ENCODE data around the gene TCHP. TPM values are rescaled to one million over a fixed set of nuclear protein-coding genes. Genes with fewer than 3 reads are reported as not detected.

TCHP gene
- total and polyA plus RNA-seq, 2 experiments from 2014 or later, result 3.1 to 6.2 TPM

DNA sequence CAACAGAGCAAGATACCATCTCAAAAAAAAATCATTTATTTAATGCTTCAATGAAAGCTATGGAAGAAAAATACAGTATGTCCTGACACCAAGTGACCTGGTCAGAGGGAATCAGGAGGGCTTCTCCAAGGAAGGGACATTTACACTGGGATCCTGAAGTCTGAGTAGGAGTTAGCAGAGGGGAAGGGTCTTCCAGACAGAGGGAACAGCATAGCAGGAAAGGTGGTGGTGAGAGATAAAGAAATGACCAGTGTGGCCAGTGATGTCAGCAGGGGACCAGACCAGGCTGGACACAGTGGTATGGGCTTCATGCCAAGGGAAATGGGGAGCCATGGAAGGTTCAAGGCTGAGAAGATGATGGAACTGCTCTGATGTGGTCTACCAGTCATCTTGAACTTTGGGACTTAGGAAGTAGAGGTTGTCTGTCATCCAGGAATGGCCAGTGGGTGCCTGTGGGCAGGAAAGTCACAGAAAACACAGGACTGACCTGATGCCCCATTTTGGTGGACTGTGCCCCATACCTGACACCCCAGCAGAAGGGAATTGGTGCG, 7.8 kb upstream of the TCHP start:
- H3F3A ChIP-seq (replicated peaks; ENCODE audit: low read depth), result no peaks in the 10 kb centered on the region
- H3K4me1 Mint-ChIP-seq, result peaks cover 11% of the 10 kb centered on the region
- no peak overlapping the region for H3K27ac ChIP-seq (ENCODE audit: low read depth)
- ATAC-seq, result no peak
- no peaks in the 10 kb centered on the region; the same call in 2 of the 3 replicates for H3K9me3 Mint-ChIP-seq
- H3K4me3 ChIP-seq, result no peak overlapping the region
- no peak for TF ChIP-seq POLR2AphosphoS5 (IDR thresholded peaks at IDR 0.05; ENCODE audit: low read depth)
- TF ChIP-seq ZNF114 (CRISPR knock-in tag; IDR thresholded peaks at IDR 0.05), result no peak
- TF ChIP-seq, protein P1, sequence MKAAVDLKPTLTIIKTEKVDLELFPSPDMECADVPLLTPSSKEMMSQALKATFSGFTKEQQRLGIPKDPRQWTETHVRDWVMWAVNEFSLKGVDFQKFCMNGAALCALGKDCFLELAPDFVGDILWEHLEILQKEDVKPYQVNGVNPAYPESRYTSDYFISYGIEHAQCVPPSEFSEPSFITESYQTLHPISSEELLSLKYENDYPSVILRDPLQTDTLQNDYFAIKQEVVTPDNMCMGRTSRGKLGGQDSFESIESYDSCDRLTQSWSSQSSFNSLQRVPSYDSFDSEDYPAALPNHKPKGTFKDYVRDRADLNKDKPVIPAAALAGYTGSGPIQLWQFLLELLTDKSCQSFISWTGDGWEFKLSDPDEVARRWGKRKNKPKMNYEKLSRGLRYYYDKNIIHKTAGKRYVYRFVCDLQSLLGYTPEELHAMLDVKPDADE (IDR thresholded peaks at IDR 0.05), result no peak
- TF ChIP-seq, protein P2, sequence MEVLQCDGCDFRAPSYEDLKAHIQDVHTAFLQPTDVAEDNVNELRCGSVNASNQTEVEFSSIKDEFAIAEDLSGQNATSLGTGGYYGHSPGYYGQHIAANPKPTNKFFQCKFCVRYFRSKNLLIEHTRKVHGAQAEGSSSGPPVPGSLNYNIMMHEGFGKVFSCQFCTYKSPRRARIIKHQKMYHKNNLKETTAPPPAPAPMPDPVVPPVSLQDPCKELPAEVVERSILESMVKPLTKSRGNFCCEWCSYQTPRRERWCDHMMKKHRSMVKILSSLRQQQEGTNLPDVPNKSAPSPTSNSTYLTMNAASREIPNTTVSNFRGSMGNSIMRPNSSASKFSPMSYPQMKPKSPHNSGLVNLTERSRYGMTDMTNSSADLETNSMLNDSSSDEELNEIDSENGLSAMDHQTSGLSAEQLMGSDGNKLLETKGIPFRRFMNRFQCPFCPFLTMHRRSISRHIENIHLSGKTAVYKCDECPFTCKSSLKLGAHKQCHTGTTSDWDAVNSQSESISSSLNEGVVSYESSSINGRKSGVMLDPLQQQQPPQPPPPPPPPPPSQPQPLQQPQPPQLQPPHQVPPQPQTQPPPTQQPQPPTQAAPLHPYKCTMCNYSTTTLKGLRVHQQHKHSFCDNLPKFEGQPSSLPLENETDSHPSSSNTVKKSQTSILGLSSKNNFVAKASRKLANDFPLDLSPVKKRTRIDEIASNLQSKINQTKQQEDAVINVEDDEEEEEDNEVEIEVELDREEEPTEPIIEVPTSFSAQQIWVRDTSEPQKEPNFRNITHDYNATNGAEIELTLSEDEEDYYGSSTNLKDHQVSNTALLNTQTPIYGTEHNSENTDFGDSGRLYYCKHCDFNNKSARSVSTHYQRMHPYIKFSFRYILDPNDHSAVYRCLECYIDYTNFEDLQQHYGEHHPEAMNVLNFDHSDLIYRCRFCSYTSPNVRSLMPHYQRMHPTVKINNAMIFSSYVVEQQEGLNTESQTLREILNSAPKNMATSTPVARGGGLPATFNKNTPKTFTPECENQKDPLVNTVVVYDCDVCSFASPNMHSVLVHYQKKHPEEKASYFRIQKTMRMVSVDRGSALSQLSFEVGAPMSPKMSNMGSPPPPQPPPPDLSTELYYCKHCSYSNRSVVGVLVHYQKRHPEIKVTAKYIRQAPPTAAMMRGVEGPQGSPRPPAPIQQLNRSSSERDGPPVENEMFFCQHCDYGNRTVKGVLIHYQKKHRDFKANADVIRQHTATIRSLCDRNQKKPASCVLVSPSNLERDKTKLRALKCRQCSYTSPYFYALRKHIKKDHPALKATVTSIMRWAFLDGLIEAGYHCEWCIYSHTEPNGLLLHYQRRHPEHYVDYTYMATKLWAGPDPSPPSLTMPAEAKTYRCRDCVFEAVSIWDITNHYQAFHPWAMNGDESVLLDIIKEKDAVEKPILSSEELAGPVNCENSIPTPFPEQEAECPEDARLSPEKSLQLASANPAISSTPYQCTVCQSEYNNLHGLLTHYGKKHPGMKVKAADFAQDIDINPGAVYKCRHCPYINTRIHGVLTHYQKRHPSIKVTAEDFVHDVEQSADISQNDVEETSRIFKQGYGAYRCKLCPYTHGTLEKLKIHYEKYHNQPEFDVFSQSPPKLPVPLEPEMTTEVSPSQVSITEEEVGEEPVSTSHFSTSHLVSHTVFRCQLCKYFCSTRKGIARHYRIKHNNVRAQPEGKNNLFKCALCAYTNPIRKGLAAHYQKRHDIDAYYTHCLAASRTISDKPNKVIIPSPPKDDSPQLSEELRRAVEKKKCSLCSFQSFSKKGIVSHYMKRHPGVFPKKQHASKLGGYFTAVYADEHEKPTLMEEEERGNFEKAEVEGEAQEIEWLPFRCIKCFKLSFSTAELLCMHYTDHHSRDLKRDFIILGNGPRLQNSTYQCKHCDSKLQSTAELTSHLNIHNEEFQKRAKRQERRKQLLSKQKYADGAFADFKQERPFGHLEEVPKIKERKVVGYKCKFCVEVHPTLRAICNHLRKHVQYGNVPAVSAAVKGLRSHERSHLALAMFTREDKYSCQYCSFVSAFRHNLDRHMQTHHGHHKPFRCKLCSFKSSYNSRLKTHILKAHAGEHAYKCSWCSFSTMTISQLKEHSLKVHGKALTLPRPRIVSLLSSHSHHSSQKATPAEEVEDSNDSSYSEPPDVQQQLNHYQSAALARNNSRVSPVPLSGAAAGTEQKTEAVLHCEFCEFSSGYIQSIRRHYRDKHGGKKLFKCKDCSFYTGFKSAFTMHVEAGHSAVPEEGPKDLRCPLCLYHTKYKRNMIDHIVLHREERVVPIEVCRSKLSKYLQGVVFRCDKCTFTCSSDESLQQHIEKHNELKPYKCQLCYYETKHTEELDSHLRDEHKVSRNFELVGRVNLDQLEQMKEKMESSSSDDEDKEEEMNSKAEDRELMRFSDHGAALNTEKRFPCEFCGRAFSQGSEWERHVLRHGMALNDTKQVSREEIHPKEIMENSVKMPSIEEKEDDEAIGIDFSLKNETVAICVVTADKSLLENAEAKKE (CRISPR knock-in tag; IDR thresholded peaks at IDR 0.05), result no peak
- TF ChIP-seq EZH2 (IDR thresholded peaks at IDR 0.05; ENCODE audit: low read depth, unreplicated experiment), result no peak
- TF ChIP-seq, protein P3, sequence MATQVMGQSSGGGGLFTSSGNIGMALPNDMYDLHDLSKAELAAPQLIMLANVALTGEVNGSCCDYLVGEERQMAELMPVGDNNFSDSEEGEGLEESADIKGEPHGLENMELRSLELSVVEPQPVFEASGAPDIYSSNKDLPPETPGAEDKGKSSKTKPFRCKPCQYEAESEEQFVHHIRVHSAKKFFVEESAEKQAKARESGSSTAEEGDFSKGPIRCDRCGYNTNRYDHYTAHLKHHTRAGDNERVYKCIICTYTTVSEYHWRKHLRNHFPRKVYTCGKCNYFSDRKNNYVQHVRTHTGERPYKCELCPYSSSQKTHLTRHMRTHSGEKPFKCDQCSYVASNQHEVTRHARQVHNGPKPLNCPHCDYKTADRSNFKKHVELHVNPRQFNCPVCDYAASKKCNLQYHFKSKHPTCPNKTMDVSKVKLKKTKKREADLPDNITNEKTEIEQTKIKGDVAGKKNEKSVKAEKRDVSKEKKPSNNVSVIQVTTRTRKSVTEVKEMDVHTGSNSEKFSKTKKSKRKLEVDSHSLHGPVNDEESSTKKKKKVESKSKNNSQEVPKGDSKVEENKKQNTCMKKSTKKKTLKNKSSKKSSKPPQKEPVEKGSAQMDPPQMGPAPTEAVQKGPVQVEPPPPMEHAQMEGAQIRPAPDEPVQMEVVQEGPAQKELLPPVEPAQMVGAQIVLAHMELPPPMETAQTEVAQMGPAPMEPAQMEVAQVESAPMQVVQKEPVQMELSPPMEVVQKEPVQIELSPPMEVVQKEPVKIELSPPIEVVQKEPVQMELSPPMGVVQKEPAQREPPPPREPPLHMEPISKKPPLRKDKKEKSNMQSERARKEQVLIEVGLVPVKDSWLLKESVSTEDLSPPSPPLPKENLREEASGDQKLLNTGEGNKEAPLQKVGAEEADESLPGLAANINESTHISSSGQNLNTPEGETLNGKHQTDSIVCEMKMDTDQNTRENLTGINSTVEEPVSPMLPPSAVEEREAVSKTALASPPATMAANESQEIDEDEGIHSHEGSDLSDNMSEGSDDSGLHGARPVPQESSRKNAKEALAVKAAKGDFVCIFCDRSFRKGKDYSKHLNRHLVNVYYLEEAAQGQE (IDR thresholded peaks at IDR 0.05; ENCODE audit: unreplicated experiment), result no peak
- no peak for TF ChIP-seq NANOG (IDR thresholded peaks at IDR 0.05; ENCODE audit: borderline replicate concordance)
- no peak for TF ChIP-seq ZNF331 (CRISPR knock-in tag; IDR thresholded peaks at IDR 0.05; ENCODE audit: low read depth)
- TF ChIP-seq, protein P4, sequence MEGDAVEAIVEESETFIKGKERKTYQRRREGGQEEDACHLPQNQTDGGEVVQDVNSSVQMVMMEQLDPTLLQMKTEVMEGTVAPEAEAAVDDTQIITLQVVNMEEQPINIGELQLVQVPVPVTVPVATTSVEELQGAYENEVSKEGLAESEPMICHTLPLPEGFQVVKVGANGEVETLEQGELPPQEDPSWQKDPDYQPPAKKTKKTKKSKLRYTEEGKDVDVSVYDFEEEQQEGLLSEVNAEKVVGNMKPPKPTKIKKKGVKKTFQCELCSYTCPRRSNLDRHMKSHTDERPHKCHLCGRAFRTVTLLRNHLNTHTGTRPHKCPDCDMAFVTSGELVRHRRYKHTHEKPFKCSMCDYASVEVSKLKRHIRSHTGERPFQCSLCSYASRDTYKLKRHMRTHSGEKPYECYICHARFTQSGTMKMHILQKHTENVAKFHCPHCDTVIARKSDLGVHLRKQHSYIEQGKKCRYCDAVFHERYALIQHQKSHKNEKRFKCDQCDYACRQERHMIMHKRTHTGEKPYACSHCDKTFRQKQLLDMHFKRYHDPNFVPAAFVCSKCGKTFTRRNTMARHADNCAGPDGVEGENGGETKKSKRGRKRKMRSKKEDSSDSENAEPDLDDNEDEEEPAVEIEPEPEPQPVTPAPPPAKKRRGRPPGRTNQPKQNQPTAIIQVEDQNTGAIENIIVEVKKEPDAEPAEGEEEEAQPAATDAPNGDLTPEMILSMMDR (conservative IDR thresholded peaks at IDR 0.05; ENCODE audit: low read depth in 2 of 2), result no peak
- no peak for TF ChIP-seq EZH2phosphoT487 (IDR thresholded peaks at IDR 0.05; ENCODE audit: unreplicated experiment)
- no peak for TF ChIP-seq JUNB (IDR thresholded peaks at IDR 0.05; ENCODE audit: unreplicated experiment)
- TF ChIP-seq STAT1 (IDR thresholded peaks at IDR 0.05; ENCODE audit: unreplicated experiment), result no peak
- TF ChIP-seq CREB1 (CRISPR knock-in tag; IDR thresholded peaks at IDR 0.05; ENCODE audit: low read depth), result no peak
- no peaks in the 10 kb centered on the region for H3K79me2 ChIP-seq (replicated peaks; ENCODE audit: insufficient read depth)
- H3K4me3 Mint-ChIP-seq, result no peak overlapping the region; the same call in 2 of the 3 replicates
- H4K20me1 ChIP-seq (replicated peaks; ENCODE audit: insufficient read depth), result 0 out of 2 replicates have a peak, but pooled peaks cover 4% of the 10 kb centered on the region
- H3K36me3 ChIP-seq (ENCODE audit: insufficient read depth), result no peaks in the 10 kb centered on the region
- no peak for DNase-seq (ENCODE audit: low spot score)
- no peak overlapping the region for H3K4me2 ChIP-seq
- peaks cover 79% of the 10 kb centered on the region for H3K27me3 ChIP-seq (ENCODE audit: insufficient read depth)
- peaks cover 4% of the 10 kb centered on the region; the same call in 1 of the 2 replicates for H3K4me1 ChIP-seq (ENCODE audit: insufficient read depth)
- no peaks in the 10 kb centered on the region for H3K36me3 Mint-ChIP-seq (ENCODE audit: low read depth)
- H3K9me2 ChIP-seq (ENCODE audit: insufficient read depth), result no peaks in the 10 kb centered on the region
- no peak overlapping the region for H2AFZ ChIP-seq
- peaks cover 41% of the 10 kb centered on the region for H3K27me3 Mint-ChIP-seq (ENCODE audit: insufficient read depth, low read depth, poor library complexity)
- H3K27ac Mint-ChIP-seq, result no peak overlapping the region
